AG10803 (cell line): Measurements from ENCODE around the gene GGACT.
A peak's percentile ranks its signal among the peaks of the same experiment; 100 is the strongest.
"Not testable (repeated sequence)": the region's sequence is repeated elsewhere in the genome, so short reads cannot be mapped to it uniquely, and the experiment has no call there.

Experiments
- DNase-seq: peaks from one replicate; pipeline ENCODE4 v3.0.0; 2010; ENCODE audit warnings: low read depth
- H3K4me3 ChIP-seq: 2 replicates; pipeline ENCODE4 v1.5.1; 2011; ENCODE audit warnings: mild to moderate bottlenecking, low read length, control low read depth
- CTCF ChIP-seq: conservative IDR thresholded peaks from 2 replicates; pipeline ENCODE4 v1.5.1; 2011; ENCODE audit warnings: mild to moderate bottlenecking, low read length, control low read depth, inconsistent platforms

Gene GGACT

GRCh38 chr13:100589178-100589725, 663 bp upstream of the GGACT start:
- no peak for TF ChIP-seq CTCF
- peak overlapping the region; percentile 68; the same call in 1 of the 2 replicates for H3K4me3 ChIP-seq

GRCh38 chr13:100584896-100585295, 3.7 kb downstream of the GGACT start:
- H3K4me3 ChIP-seq: no peak overlapping the region
- no peak for DNase-seq
- TF ChIP-seq CTCF: no peak

More at GRCh38 chr13:100589178-100589725, 663 bp upstream of the GGACT start:
- DNase-seq: no peak

GRCh38 chr13:100581504-100581903, 7.1 kb downstream of the GGACT start:
- no peak overlapping the region for H3K4me3 ChIP-seq
- no peak for DNase-seq
- no peak for TF ChIP-seq CTCF

- TF ChIP-seq CTCF: no peak
- no peak for DNase-seq
- no peak overlapping the region for H3K4me3 ChIP-seq
These were observed 7.6 kb downstream of the GGACT start for GRCh38 chr13:100581030-100581429.

GRCh38 chr13:100580045-100580444, 8.5 kb downstream of the GGACT start:
- no peak for DNase-seq
- H3K4me3 ChIP-seq: no peak overlapping the region
- no peak for TF ChIP-seq CTCF

GRCh38 chr13:100577239-100577638, 11.3 kb downstream of the GGACT start:
- not testable (repeated sequence) for DNase-seq

GRCh38 chr13:100573121-100573520, 15.5 kb downstream of the GGACT start:
- H3K4me3 ChIP-seq: no peak overlapping the region
- peak; percentile 82 for DNase-seq

More at GRCh38 chr13:100577239-100577638, 11.3 kb downstream of the GGACT start:
- not testable (repeated sequence) for H3K4me3 ChIP-seq

More at GRCh38 chr13:100573121-100573520, 15.5 kb downstream of the GGACT start:
- TF ChIP-seq CTCF: peak; percentile 88
